Stimulated activated CD4-positive, alpha-beta T cell treated with anti-CD3 and anti-CD28 coated beads, Interleukin-1b, Interleukin-23, amount 100 ng/mL, for 4 hours (primary cell): ENCODE data around the gene USP26.
"Not testable (repeated sequence)": the region's sequence is repeated elsewhere in the genome, so short reads cannot be mapped to it uniquely, and the experiment has no call there.

ENCODE experiments used
- DNase-seq, 2 donors: peaks; one replicate each; pipeline ENCODE4 v3.0.0-alpha.2; 2020; ENCODE audit warnings: low read depth in 2 of 2

Gene USP26

DNA sequence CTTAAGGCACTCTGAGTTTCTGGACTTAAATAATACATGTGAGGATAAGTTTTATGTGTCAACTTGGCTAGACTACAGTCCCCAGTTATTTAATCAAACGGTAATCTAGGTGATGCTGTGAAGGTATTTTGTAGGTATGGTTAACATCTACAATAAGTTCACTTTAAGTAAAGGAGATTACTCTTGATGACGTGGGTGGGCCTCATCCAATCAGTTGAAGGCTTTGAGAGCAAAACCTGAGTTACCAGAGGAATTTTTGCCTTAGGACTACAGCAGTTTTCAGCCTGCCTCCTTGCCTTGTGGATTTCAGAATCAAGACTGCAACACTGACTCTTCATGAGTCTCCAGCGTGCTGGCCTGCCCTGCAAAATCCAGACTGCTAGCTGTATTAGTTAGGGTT is 78.7 kb downstream of the USP26 start:
- DNase-seq = no peak

DNA sequence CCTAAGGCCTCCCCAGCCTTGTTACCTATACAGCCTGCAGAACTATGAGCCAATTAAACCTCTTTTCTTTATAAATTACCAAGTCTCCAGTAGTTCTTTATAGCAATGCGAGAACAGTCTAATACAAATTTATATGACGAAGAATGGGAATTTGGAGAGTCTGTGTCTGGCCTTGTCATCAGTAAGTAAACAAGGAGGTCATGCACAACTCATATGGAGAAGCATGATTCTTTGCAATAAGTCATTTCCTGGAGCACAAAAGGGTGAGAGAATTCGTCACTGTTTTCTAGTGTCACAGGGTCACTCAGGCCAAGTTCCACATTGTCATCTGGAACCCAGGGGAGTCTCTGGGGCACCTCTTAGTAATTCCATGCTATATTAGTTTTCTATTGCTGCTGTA is 89.5 kb downstream of the USP26 start:
- no peak for DNase-seq

DNA sequence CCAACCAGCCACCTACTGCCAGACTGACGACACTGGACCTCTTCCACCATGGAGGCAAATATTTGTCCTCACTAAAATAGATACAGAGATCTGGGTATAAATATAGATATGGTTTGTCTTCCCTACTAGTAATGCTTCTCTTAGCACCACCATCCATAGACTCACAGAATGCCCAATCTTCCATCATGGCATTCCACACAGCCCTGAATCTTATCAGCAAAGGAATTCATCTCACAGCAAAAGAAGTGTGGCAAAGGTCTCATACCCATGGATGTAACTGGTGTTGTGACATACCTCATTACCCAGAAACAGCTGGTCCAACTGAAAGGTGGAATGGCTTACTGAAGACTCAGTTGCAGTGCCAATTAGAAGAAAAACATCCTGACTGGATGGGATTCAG is 91.3 kb downstream of the USP26 start:
- DNase-seq = no peak

DNA sequence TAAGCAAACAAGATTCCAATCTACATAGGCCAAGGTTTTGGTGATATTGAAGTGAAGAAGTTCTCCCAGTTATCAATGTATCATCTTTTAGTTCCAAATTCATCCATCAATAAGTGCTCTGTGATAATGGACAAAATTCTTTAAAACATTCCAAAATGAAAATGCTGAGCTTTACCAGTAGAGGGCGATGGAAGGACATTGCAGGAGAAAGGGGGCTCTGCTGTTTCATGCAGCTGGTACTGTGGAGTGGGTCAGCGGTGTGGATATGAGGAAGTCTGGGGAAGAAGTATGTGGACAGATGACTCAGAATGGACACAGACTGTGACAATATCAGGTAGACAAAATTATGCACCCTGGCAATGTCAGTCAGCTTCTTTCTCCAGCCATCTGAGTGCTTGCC is 91.9 kb downstream of the USP26 start:
- DNase-seq = no peak

DNA sequence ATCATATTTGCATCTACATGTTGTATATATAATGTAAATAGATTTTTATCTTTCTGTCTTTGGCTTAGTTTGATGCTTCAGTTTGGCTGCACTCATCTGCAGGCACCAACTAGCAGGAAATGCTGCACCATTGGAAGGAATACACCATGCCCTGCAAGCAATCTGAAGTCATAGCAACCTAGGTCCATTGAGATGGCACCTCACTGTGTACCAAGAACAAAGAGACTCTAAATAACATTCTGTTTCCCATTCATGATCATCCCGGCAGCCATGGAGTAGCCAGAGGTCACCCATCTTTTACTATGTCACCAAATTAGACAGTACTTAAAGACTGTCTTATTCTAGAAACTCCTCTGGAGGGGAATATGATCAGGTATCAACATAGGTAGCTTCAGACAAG is 97.7 kb downstream of the USP26 start:
- no peak for DNase-seq

DNA sequence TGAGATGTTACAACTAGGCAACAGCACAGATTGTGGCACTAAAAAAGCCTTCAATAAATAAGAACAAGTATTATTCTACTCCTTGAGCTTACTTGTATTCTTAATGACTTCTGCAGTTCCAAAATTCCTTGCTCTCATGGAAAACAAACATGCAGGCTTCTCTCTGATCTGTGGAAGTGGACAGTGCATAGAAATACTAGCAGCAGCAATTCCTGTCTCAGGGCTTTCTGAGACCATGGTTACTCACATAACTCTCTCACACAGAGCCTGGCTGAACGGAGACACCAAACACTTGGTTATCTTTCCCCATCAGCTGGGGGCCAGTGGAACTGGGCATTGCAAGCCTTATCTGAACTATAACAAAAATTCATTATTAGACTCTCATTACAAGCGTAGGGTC is 106.1 kb downstream of the USP26 start:
- DNase-seq = no peak

DNA sequence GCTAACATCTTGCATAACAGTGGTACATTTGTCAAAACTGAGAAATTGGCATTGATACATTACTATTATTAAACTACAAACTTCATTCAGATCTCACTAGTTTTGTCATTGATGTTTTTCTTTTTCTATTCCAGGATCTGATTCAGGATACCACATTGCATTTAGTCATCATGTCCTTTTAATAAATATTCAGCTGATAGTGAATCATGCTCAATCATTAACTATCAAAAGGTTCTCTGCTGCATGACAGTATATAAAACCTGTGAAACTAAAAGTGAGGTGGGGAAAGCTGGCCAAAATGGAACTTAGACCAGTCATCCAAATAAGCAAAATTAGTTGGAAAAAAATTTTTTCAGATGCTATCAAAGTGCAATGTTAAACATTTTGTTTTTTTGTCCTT is 110.4 kb downstream of the USP26 start:
- DNase-seq = no peak

DNA sequence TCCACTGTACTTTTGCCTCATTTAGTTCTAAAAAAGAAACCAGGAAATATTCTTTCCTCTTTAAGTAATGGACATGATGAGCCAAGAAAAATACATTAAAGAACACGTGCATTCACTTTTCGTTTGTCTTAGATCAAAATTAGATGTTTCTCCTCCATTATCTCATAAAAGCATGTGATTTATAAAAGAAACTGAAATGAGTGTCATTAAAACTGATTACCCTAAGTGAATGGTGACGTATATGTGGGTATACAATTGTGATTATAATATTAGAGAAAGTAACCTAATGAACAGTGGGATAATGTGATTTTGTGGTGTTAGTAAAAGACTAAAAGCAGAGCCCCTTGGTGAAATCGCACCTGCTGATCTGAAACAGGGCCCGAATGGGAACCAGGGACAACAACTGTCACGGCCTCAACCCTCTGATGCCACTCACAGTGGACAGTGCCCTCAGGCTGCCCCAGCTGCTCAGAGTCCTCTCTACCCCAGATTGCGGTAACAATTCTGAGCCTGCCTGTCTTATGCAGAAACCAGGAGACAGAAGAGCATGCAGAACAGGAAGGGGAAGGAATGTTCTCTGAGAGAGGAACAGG is 112.8 kb downstream of the USP26 start:
- no peak for DNase-seq

DNA sequence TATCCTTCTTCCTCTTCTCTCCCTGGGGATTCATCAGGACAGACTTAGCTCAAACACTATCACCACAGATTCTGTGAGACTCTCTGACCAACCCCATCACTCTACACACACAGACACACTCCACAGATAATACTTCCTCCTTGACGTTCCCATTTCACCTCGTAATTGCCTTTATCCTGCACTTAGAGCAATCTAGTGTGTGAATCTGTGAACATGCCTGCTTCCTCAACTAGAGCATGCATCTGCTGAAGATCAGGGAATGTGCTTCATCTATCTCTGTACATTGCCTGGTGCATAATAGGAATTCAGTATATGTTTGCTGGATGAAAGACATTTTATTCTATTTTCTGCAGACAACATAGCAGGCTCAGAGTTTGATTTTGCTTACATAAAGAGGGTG is 113.4 kb downstream of the USP26 start:
- no peak for DNase-seq

DNA sequence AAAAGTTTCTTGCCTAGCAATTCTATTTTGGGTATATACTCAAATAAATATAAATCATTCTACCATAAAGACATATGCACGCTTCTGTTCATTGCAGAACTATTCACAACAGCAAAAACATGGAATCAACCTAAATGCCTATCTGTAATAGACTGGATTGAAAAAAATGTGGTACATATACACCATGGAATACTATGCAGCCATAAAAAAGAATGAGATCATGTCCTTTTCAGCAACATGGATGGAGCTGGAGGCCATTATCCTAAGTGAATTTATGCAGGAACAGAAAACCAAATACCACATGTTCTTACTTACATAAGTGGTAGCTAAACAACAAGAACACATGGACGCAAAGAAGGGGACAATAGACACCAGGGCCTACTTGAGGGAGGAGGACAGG is 116.9 kb downstream of the USP26 start:
- not testable (repeated sequence) for DNase-seq
